Breast epithelium (tissue), 3 donors: ENCODE data around the gene OXLD1.

Source experiments
- POLR2A ChIP-seq: fragments of 450-650 bp; IDR thresholded peaks from one replicate; pipeline ENCODE4 v1.6.1; 2016; ENCODE audit warnings: antibody characterized with exemption, mild to moderate bottlenecking, moderate library complexity
- POLR2AphosphoS5 ChIP-seq, 3 donors: sonication (generic); formaldehyde crosslinking; IDR thresholded peaks; one replicate each; pipeline ENCODE4 v1.6.1; 2017; ENCODE audit warnings: antibody characterized with exemption in 3 of 3
- TF ChIP-seq, protein P1 (sequence below), 3 donors: fragments of 450-650 bp; IDR thresholded peaks; one replicate each; pipeline ENCODE4 v1.5.1; 2016 to 2017; ENCODE audit warnings: antibody characterized with exemption in 3 of 3, mild to moderate bottlenecking in 3 of 3, moderate library complexity in 3 of 3

DNA sequence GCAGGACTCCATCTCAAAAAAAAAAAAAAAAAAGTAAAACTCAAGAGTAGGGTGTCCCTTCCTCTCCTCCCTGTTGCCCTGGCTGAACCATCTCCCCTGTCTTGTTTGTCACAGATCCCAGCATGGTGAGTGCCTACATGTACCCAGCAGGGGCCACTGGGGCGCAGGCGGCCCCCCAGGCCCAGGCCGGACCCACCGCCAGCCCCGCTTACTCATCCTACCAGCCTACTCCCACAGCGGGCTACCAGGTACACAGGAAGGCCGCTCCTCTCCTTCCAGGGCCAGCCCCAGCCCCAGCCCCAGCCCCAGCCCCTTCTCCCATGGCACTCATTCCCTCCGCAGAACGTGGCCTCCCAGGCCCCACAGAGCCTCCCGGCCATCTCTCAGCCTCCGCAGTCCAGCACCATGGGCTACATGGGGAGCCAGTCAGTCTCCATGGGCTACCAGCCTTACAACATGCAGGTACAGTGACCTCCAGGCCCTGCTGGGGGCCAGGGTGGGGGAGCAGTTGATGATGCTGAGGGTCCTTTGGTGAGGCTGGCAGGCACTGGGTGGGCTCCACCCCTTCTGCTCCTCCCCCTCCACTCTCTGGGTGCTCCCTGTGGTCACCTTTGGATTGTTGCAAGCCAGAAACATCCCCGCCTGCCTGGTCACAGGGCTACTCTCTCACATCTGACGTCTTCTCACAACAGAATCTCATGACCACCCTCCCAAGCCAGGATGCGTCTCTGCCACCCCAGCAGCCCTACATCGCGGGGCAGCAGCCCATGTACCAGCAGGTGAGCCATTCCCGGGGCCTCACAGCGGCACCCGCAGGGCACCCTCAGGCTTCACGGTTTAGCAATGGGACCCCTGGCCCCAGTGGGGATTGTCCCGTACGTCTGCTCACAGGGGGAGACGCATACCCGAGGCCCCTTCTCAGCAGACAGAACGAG is 34.2 kb upstream of the OXLD1 start:
- TF ChIP-seq, protein P1, sequence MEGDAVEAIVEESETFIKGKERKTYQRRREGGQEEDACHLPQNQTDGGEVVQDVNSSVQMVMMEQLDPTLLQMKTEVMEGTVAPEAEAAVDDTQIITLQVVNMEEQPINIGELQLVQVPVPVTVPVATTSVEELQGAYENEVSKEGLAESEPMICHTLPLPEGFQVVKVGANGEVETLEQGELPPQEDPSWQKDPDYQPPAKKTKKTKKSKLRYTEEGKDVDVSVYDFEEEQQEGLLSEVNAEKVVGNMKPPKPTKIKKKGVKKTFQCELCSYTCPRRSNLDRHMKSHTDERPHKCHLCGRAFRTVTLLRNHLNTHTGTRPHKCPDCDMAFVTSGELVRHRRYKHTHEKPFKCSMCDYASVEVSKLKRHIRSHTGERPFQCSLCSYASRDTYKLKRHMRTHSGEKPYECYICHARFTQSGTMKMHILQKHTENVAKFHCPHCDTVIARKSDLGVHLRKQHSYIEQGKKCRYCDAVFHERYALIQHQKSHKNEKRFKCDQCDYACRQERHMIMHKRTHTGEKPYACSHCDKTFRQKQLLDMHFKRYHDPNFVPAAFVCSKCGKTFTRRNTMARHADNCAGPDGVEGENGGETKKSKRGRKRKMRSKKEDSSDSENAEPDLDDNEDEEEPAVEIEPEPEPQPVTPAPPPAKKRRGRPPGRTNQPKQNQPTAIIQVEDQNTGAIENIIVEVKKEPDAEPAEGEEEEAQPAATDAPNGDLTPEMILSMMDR (IDR thresholded peaks at IDR 0.05), result no peak
- no peak for TF ChIP-seq POLR2AphosphoS5 (IDR thresholded peaks at IDR 0.05)
- TF ChIP-seq POLR2A, result no peak
